Small intestine (tissue), 7 donors: ENCODE measurements around the gene ANO4. TPM values are rescaled to one million over a fixed set of nuclear protein-coding genes. Genes with fewer than 3 reads are reported as not detected.
A peak's percentile ranks its signal among the peaks of the same experiment; 100 is the strongest.
"Not testable (repeated sequence)": the region's sequence is repeated elsewhere in the genome, so short reads cannot be mapped to it uniquely, and the experiment has no call there.

Source experiments
- DNase-seq, 2 donors: peaks; one replicate each; pipeline versions ENCODE4 v3.0.0 to v3.0.0-alpha.2; 2013
- FAIRE-seq: peaks from 2 replicates; lab custom pipeline; 2012; peaks lifted over from hg19 to GRCh38; lab: Jason Lieb, UNC
- H3K27ac ChIP-seq, 3 donors: one replicate each; pipeline ENCODE4 v1.5.1; 2013; ENCODE audit warnings: low read length in 2 of 3, mild to moderate bottlenecking in 2 of 3, control low read depth in 1 of 3, inconsistent platforms in 1 of 3, low read depth in 1 of 3, moderate library complexity in 1 of 3
- H3K27me3 ChIP-seq, 3 donors: one replicate each; pipeline ENCODE4 v1.6.1; 2013; ENCODE audit warnings: low read length in 3 of 3, inconsistent platforms in 1 of 3; ENCODE audit not compliant: control insufficient read depth in 3 of 3, insufficient read depth in 3 of 3
- H3K36me3 ChIP-seq, 3 donors: one replicate each; pipeline ENCODE4 v1.6.1; 2013; ENCODE audit warnings: low read length in 3 of 3, inconsistent platforms in 1 of 3, low read depth in 1 of 3, mild to moderate bottlenecking in 1 of 3, moderate library complexity in 1 of 3; ENCODE audit not compliant: control insufficient read depth in 3 of 3, insufficient read depth in 2 of 3
- H3K4me1 ChIP-seq, 3 donors: one replicate each; pipeline ENCODE4 v1.6.1; 2013; ENCODE audit warnings: low read length in 2 of 3, inconsistent platforms in 1 of 3, low read depth in 1 of 3, mild to moderate bottlenecking in 1 of 3, moderate library complexity in 1 of 3; ENCODE audit not compliant: control insufficient read depth in 3 of 3, insufficient read depth in 2 of 3
- H3K4me3 ChIP-seq, 3 donors: one replicate each; pipeline ENCODE4 v1.5.1; 2013; ENCODE audit warnings: low read length in 3 of 3, control low read depth in 1 of 3, inconsistent platforms in 1 of 3, low read depth in 1 of 3, mild to moderate bottlenecking in 1 of 3, moderate library complexity in 1 of 3
- H3K9me3 ChIP-seq, 2 donors: one replicate each; pipeline ENCODE4 v1.6.1; 2013; ENCODE audit warnings: low read depth in 1 of 2, low read length in 1 of 2; ENCODE audit not compliant: control insufficient read depth in 2 of 2, insufficient read depth in 1 of 2
- WGBS, 3 donors: extraction: QIAGEN DNeasy Blood & Tissue Kit; methylation state at CpG; one replicate each; pipeline ENCODE4 v1.1.7; 2013; 5-methylcytosine and 5-hydroxymethylcytosine counted together
- polyA plus RNA-seq, 4 donors: library from polyadenylated mRNA; stranded (reverse) in 3 of 4; unstranded in 1 of 4; fragments of 200-250 nt in 3 of 4; fragments of 120-200 nt in 1 of 4; gene quantifications; one replicate each; pipeline versions ENCODE4 v1.2.1 to v1.2.3, GENCODE V29; 2013
- donor health status: healthy with polysubstance abuse.
- donor health status: control.
- donor health status: control.
- donor health status: Bipolar disorder and iron deficiency.
- donor health status: healthy.

ANO4 gene
- polyA plus RNA-seq, 4 donors = 0.03 to 2.1 (median 0.54) TPM; not detected in 1

- Histone ChIP-seq H3K9me3 (no peaks in the 10 kb centered on the region), H3K36me3 (no peaks in the 10 kb centered on the region), H3K4me1 (no peaks in the 10 kb centered on the region), H3K27ac (no peak overlapping the region), H3K4me3 (no peak overlapping the region), H3K27me3 (no peaks in the 10 kb centered on the region)
- DNase-seq (no peak), FAIRE-seq (no peak)
- WGBS, 3 donors = 62 to 70% (median 68%) methylated on average over 4 of the region's 4 CpGs
Observed at GRCh38 chr12:100920493-100920892, 125.9 kb downstream of the ANO4 start.

GRCh38 chr12:100926669-100927248, 132.2 kb downstream of the ANO4 start:
- WGBS, 3 donors = 0 to 32% (median 6%) methylated on average over 1 of the region's 1 CpG
- no peaks in the 10 kb centered on the region for H3K27me3 ChIP-seq
- peak; percentile 55 to 58 for DNase-seq
- no peak for FAIRE-seq
- no peaks in the 10 kb centered on the region for H3K4me1 ChIP-seq
- no peak overlapping the region for H3K4me3 ChIP-seq
- H3K36me3 ChIP-seq = no peaks in the 10 kb centered on the region
- no peak overlapping the region for H3K27ac ChIP-seq
- H3K9me3 ChIP-seq = no peaks in the 10 kb centered on the region

GRCh38 chr12:100927826-100928225, 133.2 kb downstream of the ANO4 start:
- FAIRE-seq (no peak), DNase-seq (no peak)
- no peaks in the 10 kb centered on the region for H3K27me3 ChIP-seq
- H3K4me3 ChIP-seq = no peak overlapping the region
- WGBS, 3 donors = 63 to 74% (median 69%) methylated on average over 4 of the region's 4 CpGs
- no peaks in the 10 kb centered on the region for H3K9me3 ChIP-seq
- H3K36me3 ChIP-seq = no peaks in the 10 kb centered on the region
- H3K27ac ChIP-seq = no peak overlapping the region
- no peaks in the 10 kb centered on the region for H3K4me1 ChIP-seq

GRCh38 chr12:100932571-100932970, 138.0 kb downstream of the ANO4 start:
- WGBS, 3 donors = 47 to 68% (median 62%) methylated on average over 2 of the region's 2 CpGs
- no peaks in the 10 kb centered on the region for H3K4me1 ChIP-seq
- no peak overlapping the region for H3K4me3 ChIP-seq
- H3K9me3 ChIP-seq = no peaks in the 10 kb centered on the region
- no peaks in the 10 kb centered on the region for H3K36me3 ChIP-seq
- no peak for FAIRE-seq
- no peak overlapping the region for H3K27ac ChIP-seq
- H3K27me3 ChIP-seq = peaks cover 0 to under 1% (median 0%) of the 10 kb centered on the region in 3 donors
- DNase-seq = no peak

GRCh38 chr12:100933531-100933930, 139.0 kb downstream of the ANO4 start:
- 56 to 90% (median 59%) methylated on average over 1 of the region's 1 CpG for WGBS, 3 donors

GRCh38 chr12:100935929-100936328, 141.4 kb downstream of the ANO4 start:
- Histone ChIP-seq H3K27ac (no peak overlapping the region), H3K4me1 (no peaks in the 10 kb centered on the region), H3K9me3 (no peaks in the 10 kb centered on the region), H3K27me3 (peaks cover 0 to 3% (median 0%) of the 10 kb centered on the region in 3 donors), H3K4me3 (no peak overlapping the region), H3K36me3 (no peaks in the 10 kb centered on the region)
- FAIRE-seq = no peak
- WGBS, 3 donors = 23 to 56% (median 50%) methylated on average over 1 of the region's 1 CpG
- no peak for DNase-seq

More at GRCh38 chr12:100933531-100933930, 139.0 kb downstream of the ANO4 start:
- H3K27ac ChIP-seq, H3K4me1 ChIP-seq, FAIRE-seq, H3K36me3 ChIP-seq, H3K9me3 ChIP-seq, H3K4me3 ChIP-seq, DNase-seq, H3K27me3 ChIP-seq: not testable (repeated sequence)

GRCh38 chr12:100936661-100937060, 142.1 kb downstream of the ANO4 start:
- FAIRE-seq (no peak), DNase-seq (no peak)
- H3K36me3 ChIP-seq = no peaks in the 10 kb centered on the region
- no peak overlapping the region for H3K27ac ChIP-seq
- 45 to 61% (median 50%) methylated on average over 5 of the region's 5 CpGs for WGBS, 3 donors
- peaks cover 0 to 3% (median 0%) of the 10 kb centered on the region in 3 donors for H3K27me3 ChIP-seq
- H3K4me3 ChIP-seq = no peak overlapping the region
- no peaks in the 10 kb centered on the region for H3K4me1 ChIP-seq
- H3K9me3 ChIP-seq = no peaks in the 10 kb centered on the region

- H3K4me1 ChIP-seq = no peaks in the 10 kb centered on the region
- FAIRE-seq (no peak), DNase-seq (no peak)
- no peak overlapping the region for H3K27ac ChIP-seq
- no peaks in the 10 kb centered on the region for H3K9me3 ChIP-seq
- no peak overlapping the region for H3K4me3 ChIP-seq
- no peaks in the 10 kb centered on the region for H3K36me3 ChIP-seq
- 70 to 90% (median 82%) methylated on average over 2 of the region's 2 CpGs for WGBS, 3 donors
- peaks cover 0 to 3% (median 0%) of the 10 kb centered on the region in 3 donors for H3K27me3 ChIP-seq
Observed at GRCh38 chr12:100940503-100940902, 145.9 kb downstream of the ANO4 start.
